Activated T-cell treated with anti-CD3 and anti-CD28 coated beads, Interleukin-2, amount 50 U/mL, for 24 hours (primary cell): Measurements from ENCODE around the gene STK32B.
"Not testable (repeated sequence)": the region's sequence is repeated elsewhere in the genome, so short reads cannot be mapped to it uniquely, and the experiment has no call there.

Experiments used
- DNase-seq: peaks from one replicate; pipeline ENCODE4 v3.0.0-alpha.2; 2020
- H3K27ac Mint-ChIP-seq: 2 replicates; pipeline ENCODE4 v1.8.0; 2020; ENCODE audit warnings: mild to moderate bottlenecking, mixed read lengths
- H3K27me3 Mint-ChIP-seq: 2 replicates; pipeline ENCODE4 v1.8.0; 2020; ENCODE audit warnings: mixed read lengths
- H3K36me3 Mint-ChIP-seq: 2 replicates; pipeline ENCODE4 v1.8.0; 2020; ENCODE audit warnings: low read depth, mixed read lengths
- H3K4me1 Mint-ChIP-seq: 2 replicates; pipeline ENCODE4 v1.8.0; 2020; ENCODE audit warnings: low read depth, mixed read lengths
- H3K4me3 Mint-ChIP-seq: 2 replicates; pipeline ENCODE4 v1.8.0; 2020; ENCODE audit warnings: mild to moderate bottlenecking, moderate library complexity, mixed read lengths
- H3K9me3 Mint-ChIP-seq: 2 replicates; pipeline ENCODE4 v1.8.0; 2020; ENCODE audit warnings: mixed read lengths

Gene STK32B

GRCh38 chr4:5162909-5163508 is 111.7 kb downstream of the STK32B start:
- Mint-ChIP-seq H3K4me1 (no peaks in the 10 kb centered on the region), H3K9me3 (no peaks in the 10 kb centered on the region), H3K4me3 (no peak overlapping the region), H3K27me3 (no peaks in the 10 kb centered on the region), H3K36me3 (no peaks in the 10 kb centered on the region), H3K27ac (no peak overlapping the region)
- DNase-seq: no peak

GRCh38 chr4:5164221-5164912 is 113.1 kb downstream of the STK32B start:
- H3K4me3 Mint-ChIP-seq: no peak overlapping the region
- no peaks in the 10 kb centered on the region for H3K4me1 Mint-ChIP-seq
- H3K27ac Mint-ChIP-seq: no peak overlapping the region
- DNase-seq: no peak
- no peaks in the 10 kb centered on the region for H3K27me3 Mint-ChIP-seq
- no peaks in the 10 kb centered on the region for H3K9me3 Mint-ChIP-seq
- no peaks in the 10 kb centered on the region for H3K36me3 Mint-ChIP-seq

- no peaks in the 10 kb centered on the region for H3K27me3 Mint-ChIP-seq
- no peak for DNase-seq
- H3K27ac Mint-ChIP-seq: no peak overlapping the region
- no peaks in the 10 kb centered on the region for H3K36me3 Mint-ChIP-seq
- H3K4me3 Mint-ChIP-seq: no peak overlapping the region
- no peaks in the 10 kb centered on the region for H3K9me3 Mint-ChIP-seq
- no peaks in the 10 kb centered on the region for H3K4me1 Mint-ChIP-seq
Observed at GRCh38 chr4:5165420-5166369, 114.4 kb downstream of the STK32B start.

- Mint-ChIP-seq H3K4me3 (no peak overlapping the region), H3K4me1 (no peaks in the 10 kb centered on the region), H3K36me3 (no peaks in the 10 kb centered on the region), H3K27ac (no peak overlapping the region), H3K9me3 (no peaks in the 10 kb centered on the region), H3K27me3 (no peaks in the 10 kb centered on the region)
- no peak for DNase-seq
Observed at GRCh38 chr4:5166377-5166776, 115.1 kb downstream of the STK32B start.

- no peak overlapping the region for H3K4me3 Mint-ChIP-seq
- H3K27ac Mint-ChIP-seq: no peak overlapping the region
- H3K36me3 Mint-ChIP-seq: no peaks in the 10 kb centered on the region
- no peaks in the 10 kb centered on the region for H3K4me1 Mint-ChIP-seq
- no peaks in the 10 kb centered on the region for H3K27me3 Mint-ChIP-seq
- no peak for DNase-seq
- H3K9me3 Mint-ChIP-seq: no peaks in the 10 kb centered on the region
Observed at GRCh38 chr4:5168891-5169290, 117.6 kb downstream of the STK32B start.

- not testable (repeated sequence) for H3K4me1 Mint-ChIP-seq, H3K27ac Mint-ChIP-seq, H3K27me3 Mint-ChIP-seq, DNase-seq, H3K4me3 Mint-ChIP-seq, H3K36me3 Mint-ChIP-seq, H3K9me3 Mint-ChIP-seq
Observed at GRCh38 chr4:5175836-5176235, 124.6 kb downstream of the STK32B start.

GRCh38 chr4:5184606-5185005 is 133.3 kb downstream of the STK32B start:
- Mint-ChIP-seq H3K9me3 (no peaks in the 10 kb centered on the region), H3K27ac (no peak overlapping the region), H3K4me3 (no peak overlapping the region), H3K27me3 (peaks cover 6% of the 10 kb centered on the region), H3K4me1 (no peaks in the 10 kb centered on the region), H3K36me3 (no peaks in the 10 kb centered on the region)
- DNase-seq: no peak

GRCh38 chr4:5185551-5185950 is 134.3 kb downstream of the STK32B start:
- Mint-ChIP-seq H3K27me3 (peaks cover 6% of the 10 kb centered on the region), H3K4me3 (no peak overlapping the region), H3K36me3 (no peaks in the 10 kb centered on the region), H3K27ac (no peak overlapping the region), H3K9me3 (no peaks in the 10 kb centered on the region), H3K4me1 (no peaks in the 10 kb centered on the region)
- no peak for DNase-seq

GRCh38 chr4:5186271-5187064 is 135.2 kb downstream of the STK32B start:
- Mint-ChIP-seq H3K36me3 (no peaks in the 10 kb centered on the region), H3K4me3 (no peak overlapping the region), H3K27ac (no peak overlapping the region), H3K27me3 (peaks cover 6% of the 10 kb centered on the region), H3K4me1 (no peaks in the 10 kb centered on the region), H3K9me3 (no peaks in the 10 kb centered on the region)
- DNase-seq: no peak

GRCh38 chr4:5188130-5188529 is 136.8 kb downstream of the STK32B start:
- no peaks in the 10 kb centered on the region for H3K9me3 Mint-ChIP-seq
- H3K27me3 Mint-ChIP-seq: peaks cover 6% of the 10 kb centered on the region
- H3K4me1 Mint-ChIP-seq: no peaks in the 10 kb centered on the region
- no peak for DNase-seq
- no peaks in the 10 kb centered on the region for H3K36me3 Mint-ChIP-seq
- no peak overlapping the region for H3K4me3 Mint-ChIP-seq
- H3K27ac Mint-ChIP-seq: no peak overlapping the region

GRCh38 chr4:5191831-5192230 is 140.6 kb downstream of the STK32B start:
- Mint-ChIP-seq H3K36me3 (no peaks in the 10 kb centered on the region), H3K4me1 (no peaks in the 10 kb centered on the region), H3K27ac (no peak overlapping the region), H3K4me3 (no peak overlapping the region), H3K9me3 (no peaks in the 10 kb centered on the region), H3K27me3 (peaks cover 3% of the 10 kb centered on the region)
- DNase-seq: no peak

GRCh38 chr4:5192271-5192670 is 141.0 kb downstream of the STK32B start:
- no peaks in the 10 kb centered on the region for H3K27me3 Mint-ChIP-seq
- no peaks in the 10 kb centered on the region for H3K9me3 Mint-ChIP-seq
- H3K4me1 Mint-ChIP-seq: no peaks in the 10 kb centered on the region
- DNase-seq: no peak
- no peaks in the 10 kb centered on the region for H3K36me3 Mint-ChIP-seq
- no peak overlapping the region for H3K27ac Mint-ChIP-seq
- no peak overlapping the region for H3K4me3 Mint-ChIP-seq

- H3K27me3 Mint-ChIP-seq: no peaks in the 10 kb centered on the region
- H3K9me3 Mint-ChIP-seq: no peaks in the 10 kb centered on the region
- no peaks in the 10 kb centered on the region for H3K4me1 Mint-ChIP-seq
- no peak overlapping the region for H3K27ac Mint-ChIP-seq
- H3K36me3 Mint-ChIP-seq: no peaks in the 10 kb centered on the region
- H3K4me3 Mint-ChIP-seq: no peak overlapping the region
- no peak for DNase-seq
Observed at GRCh38 chr4:5192678-5193077, 141.4 kb downstream of the STK32B start.
